NCI-H2107 (cell line): ENCODE results near the gene EGF.

Experiments
- DNase-seq: peaks from one replicate; lab custom pipeline; 2025; lab: John Stamatoyannopoulos, UW

EGF gene

GRCh38 chr4:109994415-109994827, 81.7 kb downstream of the EGF start:
- no peak for DNase-seq

- no peak for DNase-seq
Measured at GRCh38 chr4:109996526-109996925, 83.8 kb downstream of the EGF start.

GRCh38 chr4:109998867-109999584, 86.3 kb downstream of the EGF start:
- peak; percentile 35 for DNase-seq

- no peak for DNase-seq
Measured at GRCh38 chr4:109999585-109999912, 86.9 kb downstream of the EGF start.

- no peak for DNase-seq
Measured at GRCh38 chr4:110002326-110002725, 89.6 kb downstream of the EGF start.

- DNase-seq = no peak
Measured at GRCh38 chr4:110003401-110004187, 90.9 kb downstream of the EGF start.

GRCh38 chr4:110004556-110004955, 91.9 kb downstream of the EGF start:
- DNase-seq = no peak

- DNase-seq = peak; percentile 10
Measured at GRCh38 chr4:110005461-110006056, 92.9 kb downstream of the EGF start.

GRCh38 chr4:110007217-110007616, 94.5 kb downstream of the EGF start:
- DNase-seq = no peak

- DNase-seq = no peak
Measured at GRCh38 chr4:110008540-110008939, 95.9 kb downstream of the EGF start.

- no peak for DNase-seq
Measured at GRCh38 chr4:110009550-110009949, 96.9 kb downstream of the EGF start.

GRCh38 chr4:110010797-110011196, 98.1 kb downstream of the EGF start:
- no peak for DNase-seq

- no peak for DNase-seq
Measured at GRCh38 chr4:110012917-110013316, 100.2 kb downstream of the EGF start.

GRCh38 chr4:110014233-110014632, 101.5 kb downstream of the EGF start:
- DNase-seq = no peak

GRCh38 chr4:110019153-110019552, 106.5 kb downstream of the EGF start:
- DNase-seq = no peak

GRCh38 chr4:110020139-110020538, 107.5 kb downstream of the EGF start:
- DNase-seq = no peak

GRCh38 chr4:110020646-110021443, 108.2 kb downstream of the EGF start:
- no peak for DNase-seq

- no peak for DNase-seq
Measured at GRCh38 chr4:110022457-110022856, 109.8 kb downstream of the EGF start.

- no peak for DNase-seq
Measured at GRCh38 chr4:110025056-110025455, 112.4 kb downstream of the EGF start.

GRCh38 chr4:110025718-110026117, 113.0 kb downstream of the EGF start:
- DNase-seq = no peak

GRCh38 chr4:110032603-110033002, 119.9 kb downstream of the EGF start:
- DNase-seq = no peak

GRCh38 chr4:110033355-110034025, 120.8 kb downstream of the EGF start:
- DNase-seq = no peak
